HL-60/S4 treated with phorbol 12-myristate 13-acetate at 8.2 ng/mL for 4 days and 3 days (cell line): ENCODE measurements around the gene MYADML2.

Source experiments
- in situ Hi-C: fragments of 300-500 bp; cut with MboI; formaldehyde crosslinking; loops from 2 replicates; pipeline ENCODE4 v1.15.0; 2022; ENCODE audit warnings: low sequenced_read_pairs

MYADML2 gene

DNA sequence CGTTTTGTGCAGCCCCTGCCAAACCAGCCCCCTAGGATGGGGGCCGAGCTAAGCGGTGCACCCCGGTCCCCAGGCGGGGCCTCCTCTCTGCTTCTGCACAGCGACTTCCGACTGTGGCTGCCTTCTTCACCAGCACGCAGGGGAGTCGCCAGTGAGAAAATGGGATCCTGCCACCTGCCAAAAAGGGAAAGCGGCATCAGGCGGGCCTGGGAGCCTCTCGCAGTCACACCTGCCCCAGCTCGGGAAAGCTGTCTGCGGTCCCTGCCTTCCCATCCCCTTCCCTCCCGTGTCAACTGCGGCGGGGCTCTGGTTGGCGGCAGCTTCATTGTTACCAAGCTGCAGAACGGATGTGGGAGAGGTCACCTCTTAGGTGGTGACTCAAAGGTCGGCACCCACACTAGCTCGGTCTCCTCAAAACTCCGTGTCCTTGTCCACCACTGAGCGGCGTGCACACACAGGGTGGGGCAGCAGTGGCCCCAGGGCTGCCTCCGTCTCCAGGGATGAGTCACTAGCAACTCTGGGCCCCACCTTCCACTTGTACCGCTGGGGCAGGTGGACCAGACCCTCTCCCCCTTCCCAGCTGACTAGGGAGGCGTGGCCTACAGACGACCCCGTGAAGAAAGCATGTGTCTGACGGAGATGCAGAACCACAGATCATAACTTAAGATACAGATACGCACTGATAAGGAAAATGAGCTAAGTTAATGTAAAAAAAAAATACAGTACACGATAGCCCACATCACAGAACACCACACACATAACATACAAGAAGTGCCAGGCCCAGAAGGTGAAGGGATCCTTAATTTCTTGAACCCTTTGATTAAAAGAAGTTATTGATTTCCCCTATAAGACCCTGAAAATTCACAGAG lies 34.4 kb downstream of the MYADML2 start:
- in situ Hi-C loops, result no loop called here

DNA sequence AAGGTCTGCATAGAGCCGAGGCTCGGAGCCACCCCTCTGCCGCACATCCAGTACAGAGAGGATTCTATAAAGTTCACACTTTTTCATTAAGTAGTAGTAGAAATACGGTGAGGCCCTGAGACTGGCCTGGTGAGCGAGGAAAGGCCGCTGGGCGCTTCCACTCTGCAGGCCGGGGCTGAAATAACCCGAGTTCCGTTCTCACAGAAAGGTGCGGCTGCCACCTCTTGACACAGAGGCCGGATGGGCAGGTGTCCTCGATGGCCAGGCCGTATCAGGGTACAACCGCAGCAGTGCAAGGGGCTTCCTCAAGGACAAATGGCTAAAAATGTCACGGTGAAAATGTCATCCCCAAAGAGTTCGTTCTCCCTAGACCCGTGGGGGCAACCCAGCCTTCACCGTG lies 35.1 kb downstream of the MYADML2 start:
- in situ Hi-C loops, result no loop called here

DNA sequence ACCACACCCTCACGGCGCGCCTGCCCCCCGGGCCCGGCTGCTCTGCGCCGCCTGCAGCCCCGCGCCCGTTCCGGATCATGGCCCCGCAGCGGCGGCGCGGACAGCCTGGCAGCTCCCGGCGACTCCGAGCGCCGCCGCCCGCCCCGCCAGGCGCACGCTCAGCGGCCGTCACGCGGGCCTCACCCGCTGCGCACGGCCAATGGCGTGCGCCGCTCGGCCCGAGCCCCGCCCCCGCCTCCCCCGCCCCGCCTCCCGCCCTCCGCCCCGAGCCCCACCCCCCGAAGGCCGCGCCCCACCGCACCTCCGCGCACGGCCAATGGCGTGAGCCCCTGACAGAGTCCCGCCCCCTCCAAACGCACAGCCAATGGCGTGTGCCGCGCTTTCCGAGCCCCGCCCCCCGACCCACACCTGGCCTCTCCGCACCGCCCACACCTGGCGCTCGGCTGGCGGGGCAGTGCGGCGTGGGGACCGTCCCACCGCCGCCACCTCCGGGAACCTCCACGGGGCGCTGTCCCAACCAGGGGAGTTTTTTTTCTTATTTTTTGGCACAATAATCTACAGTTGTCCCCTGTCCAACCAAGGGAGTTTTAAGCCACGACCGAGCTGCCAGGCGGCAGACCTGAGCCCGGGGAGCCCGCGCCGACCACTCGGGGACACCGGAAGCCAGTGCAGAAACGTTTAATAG lies 35.6 kb downstream of the MYADML2 start, which contains the start of gene PCYT2:
PCYT2 (minus strand) TSS at position 123 of the 685 bp plus-strand sequence; CDS start at position 79, 44 bp downstream.
- in situ Hi-C loops, result no loop called here

DNA sequence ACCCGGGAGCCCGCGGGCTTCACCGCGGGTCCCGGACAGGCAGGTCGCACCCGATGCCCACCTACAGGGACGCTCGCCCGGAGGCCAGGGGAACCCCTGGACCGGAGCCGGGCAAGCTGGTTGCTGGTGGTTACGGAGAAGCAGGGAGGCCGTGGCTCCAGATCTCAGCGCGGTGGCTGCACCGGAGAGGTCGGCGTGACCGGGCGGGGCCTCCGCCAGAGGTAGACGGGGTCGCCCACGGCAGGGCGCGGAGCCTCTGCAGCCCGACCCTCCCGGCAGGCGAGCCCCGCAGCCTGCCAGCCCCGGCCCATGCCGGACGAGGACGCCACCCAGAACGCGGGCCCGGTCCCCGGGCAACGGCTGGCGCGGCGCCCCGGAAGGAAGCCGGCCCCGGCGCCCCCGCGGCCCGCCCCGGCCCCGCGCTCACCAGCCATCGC lies 36.2 kb downstream of the MYADML2 start:
- in situ Hi-C loops, result no loop called here

DNA sequence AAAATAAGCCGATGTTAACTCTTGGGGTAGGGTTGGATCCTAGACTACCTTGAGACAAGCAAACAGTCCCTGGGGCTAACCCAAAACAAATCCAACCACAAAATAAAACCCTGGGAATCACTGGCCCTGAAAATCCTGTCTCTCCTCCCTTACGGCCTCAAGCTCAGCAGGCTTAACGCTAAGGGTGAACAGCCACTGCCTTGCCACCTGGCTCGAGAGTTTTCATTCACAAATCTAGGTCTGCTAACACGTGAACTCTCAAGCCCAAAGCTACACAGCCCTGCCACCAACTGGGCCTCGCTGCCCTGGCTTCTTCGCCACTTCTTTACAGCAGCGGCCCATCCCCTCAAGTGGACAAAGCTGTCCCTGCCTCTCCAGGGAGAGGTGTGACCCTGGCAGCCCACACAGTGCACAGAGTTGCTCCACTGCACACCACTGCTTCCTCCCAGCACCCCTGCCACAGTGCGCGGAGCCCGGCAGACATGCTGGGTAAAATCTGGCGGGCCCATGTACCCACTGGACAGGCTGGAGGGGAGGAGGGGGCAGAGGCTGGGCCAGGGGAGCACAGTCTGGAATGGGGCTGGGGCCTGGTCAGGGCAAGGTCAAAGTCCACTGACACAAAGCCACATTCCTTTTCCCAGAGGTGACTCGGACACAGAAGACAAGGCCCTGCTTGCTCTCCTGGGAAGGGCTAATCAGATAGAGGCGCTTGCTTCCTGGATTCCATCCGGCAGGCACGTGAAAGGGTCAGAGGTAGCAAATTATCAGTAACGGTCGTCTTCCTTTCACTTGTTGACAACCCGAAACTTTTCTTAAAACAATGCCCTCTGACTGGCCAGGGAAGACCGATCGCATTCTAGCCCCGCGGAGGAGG lies 36.8 kb downstream of the MYADML2 start:
- in situ Hi-C loops, result no loop called here

DNA sequence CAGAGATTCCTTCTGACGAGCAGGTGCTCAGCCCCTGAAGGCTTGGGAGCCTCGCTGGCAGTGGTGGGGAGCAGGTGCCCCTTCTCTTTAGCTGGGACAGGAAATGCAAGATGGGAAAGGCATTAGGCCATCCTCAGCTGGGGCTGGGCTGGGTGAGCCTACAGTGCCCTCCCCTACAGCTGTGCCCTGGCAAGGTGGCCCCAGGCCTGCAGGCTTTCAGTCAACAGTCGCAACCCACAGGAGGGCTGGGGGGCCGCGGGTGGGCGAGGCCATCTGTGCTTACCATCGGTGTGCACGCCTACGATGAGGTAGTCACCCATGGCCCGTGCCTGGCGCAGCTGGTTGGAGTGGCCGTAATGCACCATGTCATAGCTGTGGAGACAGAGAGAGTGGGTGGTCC lies 37.8 kb downstream of the MYADML2 start:
- in situ Hi-C loops, result no loop called here

DNA sequence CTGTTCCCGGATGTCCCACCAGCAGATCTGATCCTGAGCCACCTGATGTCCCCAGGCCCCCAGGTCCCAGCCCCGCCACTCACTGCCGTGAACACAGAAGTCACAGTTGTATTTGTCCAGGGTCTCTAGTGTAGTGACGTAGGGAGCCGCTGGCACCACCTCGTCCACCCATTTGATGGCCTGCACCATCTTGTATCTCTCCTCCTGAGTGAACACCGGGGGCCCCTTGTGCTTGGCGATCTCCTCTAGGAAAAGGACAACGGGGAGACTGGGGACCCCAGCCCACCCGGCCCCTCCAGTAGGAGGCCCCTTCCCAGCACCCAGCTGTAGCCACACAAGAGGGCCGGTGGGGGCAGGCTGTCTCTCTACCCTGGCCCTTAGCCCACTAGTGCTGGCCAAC lies 38.2 kb downstream of the MYADML2 start:
- in situ Hi-C loops, result no loop called here

DNA sequence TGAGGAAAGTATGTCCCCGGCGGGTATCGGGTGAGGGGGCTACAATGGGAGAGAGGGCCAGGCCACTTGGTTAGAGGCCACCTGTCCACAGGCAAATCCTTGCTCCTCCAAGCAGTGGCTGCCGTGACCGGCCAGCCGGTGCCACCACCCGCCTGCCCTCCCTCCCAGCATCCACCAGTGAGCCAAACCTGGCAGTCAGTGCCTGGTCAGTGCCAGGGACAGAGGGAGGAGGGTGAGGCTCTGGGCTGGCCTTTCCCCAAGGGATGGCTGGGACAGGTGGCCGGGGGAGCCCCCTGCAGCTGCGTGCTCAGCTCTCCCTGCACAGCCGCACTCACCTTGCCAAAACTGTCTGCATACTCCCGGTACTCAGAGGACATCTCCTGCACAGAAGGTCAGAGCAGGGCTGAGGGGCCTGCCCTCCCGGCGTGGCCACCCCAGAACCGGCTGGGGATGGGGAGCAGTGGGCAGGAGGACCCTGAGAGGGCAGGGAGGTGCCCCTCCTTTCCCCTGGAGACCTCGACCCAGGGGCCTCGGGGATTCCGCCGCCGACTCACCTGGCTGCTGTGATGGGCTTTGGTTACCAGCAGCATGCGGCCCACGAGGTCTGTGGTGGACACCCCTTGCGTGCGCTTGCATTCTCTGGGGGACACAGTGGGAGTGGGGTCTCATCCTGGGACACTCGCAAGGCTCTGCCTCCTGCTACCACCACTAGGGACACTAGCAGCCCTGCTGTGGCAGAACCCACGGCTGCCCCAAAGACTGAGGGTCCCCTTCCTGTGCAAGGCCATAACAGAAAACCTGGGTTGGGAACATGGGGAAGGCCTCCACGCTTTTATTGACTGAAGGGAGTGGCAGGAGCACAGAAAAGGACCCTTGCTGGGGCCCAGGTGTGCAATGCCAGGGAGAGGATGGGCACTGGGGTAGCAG lies 39.6 kb downstream of the MYADML2 start:
- in situ Hi-C loops, result no loop called here

DNA sequence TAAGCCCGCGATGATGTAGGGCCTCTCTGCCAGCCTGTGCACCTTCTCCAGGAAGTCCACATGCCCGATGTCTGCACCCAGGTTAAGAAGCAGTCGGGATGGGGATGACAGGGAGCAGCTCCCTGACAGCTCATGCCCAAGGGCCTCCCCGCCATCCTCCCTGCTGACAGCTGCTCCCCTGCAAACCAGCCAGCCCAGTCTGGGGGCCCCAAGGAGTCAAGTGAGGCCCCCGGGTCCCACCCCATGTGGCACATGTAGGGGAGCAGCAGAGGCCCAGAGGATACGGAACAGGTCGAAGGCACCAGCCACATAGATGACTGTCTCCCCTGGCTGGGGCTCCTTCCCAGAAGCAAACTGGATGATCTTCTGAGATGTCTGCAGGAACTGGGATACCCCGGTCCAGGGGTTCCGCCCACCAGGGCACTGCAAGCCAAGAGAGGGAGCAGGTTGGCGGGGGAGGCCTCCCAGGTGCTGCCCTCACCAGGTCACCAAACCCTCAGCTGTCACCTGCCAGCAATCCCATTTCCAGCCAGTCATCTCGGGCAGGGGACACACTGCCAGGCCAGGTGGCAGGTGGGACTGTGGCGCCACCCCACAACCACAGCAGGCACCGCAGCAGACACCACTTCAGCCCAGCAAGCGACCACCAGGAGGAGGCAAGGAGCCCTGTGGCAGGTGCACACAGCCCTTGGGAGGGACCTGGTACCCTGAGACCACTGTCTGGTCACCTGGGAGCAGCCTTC lies 40.4 kb downstream of the MYADML2 start:
- in situ Hi-C loops, result no loop called here

DNA sequence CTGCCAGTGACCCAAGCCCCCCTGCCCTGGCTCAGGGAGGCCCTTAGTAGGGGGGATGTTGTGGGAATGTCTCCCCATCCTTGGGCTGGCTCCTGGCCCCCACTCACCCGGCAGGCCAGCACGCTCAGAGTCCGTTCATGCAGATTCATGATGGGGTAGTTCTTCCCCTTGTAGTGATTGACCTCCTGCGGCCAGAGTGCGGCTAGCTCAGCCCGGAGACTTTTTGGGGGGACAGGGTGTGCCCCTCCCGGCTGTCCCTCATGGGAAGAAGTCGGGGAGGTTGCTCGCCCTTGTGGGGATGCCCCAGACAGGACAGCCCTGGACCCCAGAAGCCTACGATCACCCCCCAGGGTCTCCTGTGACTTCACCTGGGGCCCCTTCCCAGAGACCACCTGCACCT lies 41.0 kb downstream of the MYADML2 start:
- in situ Hi-C loops, result no loop called here

DNA sequence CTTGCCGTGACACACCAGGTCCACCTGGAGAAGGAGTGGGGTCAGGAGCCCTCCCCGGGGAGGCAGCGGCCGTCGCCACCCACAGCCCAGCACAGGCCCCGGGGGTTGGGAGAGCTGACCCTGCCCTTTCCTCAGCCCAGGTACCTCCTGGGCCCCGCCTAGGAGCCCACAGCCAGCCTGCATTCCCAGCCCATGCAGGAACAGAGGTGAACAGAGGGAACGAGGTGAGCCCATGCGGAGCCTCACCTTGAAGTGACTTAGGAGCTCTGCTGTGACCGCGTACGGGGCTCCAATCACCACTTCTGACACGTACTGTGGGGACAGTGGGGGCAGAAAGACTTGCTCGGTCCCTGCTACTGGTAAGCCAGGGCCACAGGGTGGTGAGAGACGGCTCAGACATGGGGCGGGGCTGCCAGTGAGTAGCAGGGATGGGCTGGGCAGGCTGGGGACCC lies 41.6 kb downstream of the MYADML2 start:
- in situ Hi-C loops, result no loop called here

DNA sequence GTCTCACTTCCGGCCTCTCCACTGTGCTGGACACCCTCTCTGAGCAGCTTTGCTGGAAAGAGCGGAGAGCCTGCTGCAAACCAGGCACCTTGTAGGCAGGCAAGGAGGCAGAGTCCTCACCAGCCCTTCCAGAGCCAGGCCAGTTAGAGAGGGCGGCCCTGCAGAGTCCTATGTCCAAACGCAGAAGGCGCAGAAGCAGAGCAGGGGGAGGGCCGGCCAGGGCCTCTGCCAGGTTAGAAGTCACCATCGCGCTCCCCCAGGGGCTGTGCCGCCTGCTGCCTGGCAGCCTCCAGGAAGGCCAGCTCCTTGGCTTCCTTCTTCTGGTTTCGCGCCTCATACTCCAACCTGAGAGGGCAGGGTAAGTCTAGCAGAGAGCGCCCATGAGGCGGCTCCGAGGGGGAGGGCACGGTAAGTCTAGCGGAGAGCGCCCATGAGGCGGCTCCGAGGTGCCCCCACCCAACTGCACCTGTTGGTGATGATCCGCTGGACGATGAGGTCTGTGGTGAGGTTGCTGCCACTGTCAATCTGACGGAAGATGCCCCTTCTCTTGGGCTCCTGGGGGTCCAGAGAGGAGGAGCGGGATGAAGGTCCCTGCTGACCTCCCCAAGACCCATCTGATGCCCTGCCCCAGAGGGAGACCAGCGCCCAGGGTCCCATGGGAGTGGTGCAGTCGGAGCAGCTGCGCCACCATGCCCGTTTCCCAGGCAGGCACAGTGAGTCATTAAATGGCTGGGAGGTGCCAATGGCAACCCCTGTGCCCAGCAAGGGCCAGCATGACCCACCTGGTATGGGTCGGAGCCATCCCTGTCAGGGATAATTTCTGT lies 42.2 kb downstream of the MYADML2 start:
- in situ Hi-C loops, result no loop called here

DNA sequence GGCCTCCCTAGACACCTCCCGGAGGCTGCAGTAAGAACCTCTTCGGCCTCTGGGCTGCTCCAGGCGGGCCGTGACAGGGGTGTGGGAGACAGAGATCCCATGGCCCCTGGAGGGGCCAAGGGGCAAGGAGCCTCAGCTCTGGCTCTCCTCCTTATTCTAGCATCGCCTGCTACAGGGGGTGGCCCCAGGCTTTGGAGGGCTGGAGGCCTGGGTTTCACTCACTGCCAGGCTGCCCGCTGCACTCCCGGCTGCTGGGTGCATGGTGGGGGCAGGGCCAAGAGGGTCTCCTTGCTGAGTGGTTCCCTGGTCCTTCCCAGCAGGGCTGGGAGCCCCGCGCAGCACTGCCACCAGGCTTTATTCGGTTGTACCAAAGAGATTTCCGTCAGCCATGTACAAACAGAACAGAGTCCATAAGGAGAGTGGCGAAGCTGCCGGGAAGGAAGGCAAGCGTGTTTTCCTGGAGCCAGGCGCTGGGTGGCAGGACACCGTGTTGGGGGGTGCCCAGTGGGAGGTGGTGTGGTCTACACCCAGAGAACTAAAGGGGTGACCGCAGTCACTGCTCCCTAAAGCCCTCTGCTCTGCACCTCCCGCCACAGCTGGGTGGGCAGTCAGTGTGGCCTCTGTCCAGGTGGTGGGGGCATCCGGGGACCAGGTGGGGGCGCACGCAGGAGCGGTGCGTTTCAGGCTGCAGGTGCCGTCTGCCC lies 43.0 kb downstream of the MYADML2 start:
- in situ Hi-C loops, result no loop called here

DNA sequence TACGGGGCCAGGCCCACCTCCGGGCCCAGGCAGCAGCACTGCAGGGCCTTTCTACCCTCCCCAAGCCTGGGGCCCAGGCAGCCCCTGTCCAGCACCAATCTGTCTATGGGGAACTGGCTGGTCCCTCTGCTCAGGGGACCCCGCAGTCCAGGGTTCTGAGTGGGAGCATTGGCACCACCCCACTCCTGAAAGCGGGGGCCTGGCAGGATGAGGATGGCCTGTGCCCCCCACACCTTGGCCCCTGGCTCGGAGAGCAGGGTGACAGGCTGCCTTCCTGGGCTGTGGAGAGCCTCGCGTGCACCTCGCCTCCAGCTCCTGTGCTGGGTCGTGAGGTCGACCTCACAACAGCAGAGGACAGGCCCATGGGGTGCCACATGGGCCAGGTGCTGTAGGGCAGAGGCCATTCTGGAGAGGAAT lies 43.6 kb downstream of the MYADML2 start:
- in situ Hi-C loops, result no loop called here

DNA sequence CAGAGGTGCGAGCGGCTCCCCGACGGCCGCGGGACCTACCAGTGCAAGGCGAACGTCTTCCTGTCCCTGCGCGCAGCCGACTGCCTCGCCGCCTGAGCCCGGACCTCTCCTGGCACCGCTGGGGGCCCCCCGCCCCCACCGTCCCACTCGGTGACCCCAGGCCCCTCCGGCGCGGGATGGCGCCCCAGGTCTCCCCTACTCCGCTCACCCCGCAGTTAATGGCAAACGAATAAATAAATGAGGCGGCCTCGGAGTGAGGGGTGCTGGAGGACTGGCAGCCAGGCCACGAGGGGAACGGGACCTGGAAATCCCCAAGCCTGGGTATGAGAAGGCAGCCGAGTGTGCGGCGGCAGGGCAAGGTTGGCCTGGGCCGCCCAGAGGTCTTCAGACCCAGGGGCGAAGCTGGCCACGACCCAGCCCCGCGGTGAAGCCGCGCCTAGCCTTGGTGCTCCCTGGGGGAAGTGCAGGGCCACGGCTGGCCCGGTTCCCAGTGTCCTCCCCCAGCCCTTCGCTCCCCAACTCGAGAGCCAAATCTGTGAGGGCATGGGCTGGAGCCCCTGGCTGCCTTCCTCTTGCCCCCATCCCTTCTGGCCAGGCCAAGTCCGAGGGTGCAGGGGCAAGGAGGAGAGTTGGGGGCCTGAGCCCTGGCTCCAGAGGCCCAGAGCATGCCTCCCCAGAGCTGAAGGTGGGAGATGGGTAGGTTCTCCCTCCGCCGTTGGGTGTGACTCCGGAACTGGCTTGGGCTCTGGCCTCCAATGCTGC lies 44.2 kb downstream of the MYADML2 start:
- in situ Hi-C loops, result no loop called here

DNA sequence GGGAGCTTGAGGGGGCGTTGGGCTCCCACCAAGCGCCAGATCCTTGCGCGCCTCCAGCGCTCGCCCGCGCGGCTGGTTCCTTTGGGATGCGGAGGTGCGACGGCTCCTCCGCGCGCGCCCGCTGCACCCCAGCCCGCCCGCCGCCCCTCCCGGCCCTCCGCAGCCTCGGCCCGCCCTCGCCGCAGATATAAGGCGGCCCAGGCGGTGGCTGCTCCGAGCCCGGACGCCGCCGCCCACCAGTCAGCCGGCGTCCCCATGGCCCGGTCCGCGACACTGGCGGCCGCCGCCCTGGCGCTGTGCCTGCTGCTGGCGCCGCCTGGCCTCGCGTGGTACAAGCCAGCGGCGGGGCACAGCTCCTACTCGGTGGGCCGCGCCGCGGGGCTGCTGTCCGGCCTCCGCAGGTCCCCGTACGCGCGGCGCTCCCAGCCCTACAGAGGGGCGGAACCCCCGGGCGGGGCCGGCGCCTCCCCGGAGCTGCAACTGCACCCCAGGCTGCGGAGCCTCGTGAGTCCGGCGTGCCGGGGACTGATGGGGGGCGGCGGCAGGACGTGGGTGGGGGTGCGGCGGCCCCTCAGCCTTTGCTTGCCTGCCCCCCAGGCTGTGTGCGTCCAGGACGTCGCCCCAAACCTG lies 44.9 kb downstream of the MYADML2 start, which contains the start of gene NPB:
NPB (plus strand) TSS at position 216 of the 630 bp plus-strand sequence; CDS start at position 256, 40 bp downstream.
- in situ Hi-C loops, result no loop called here
